ENCODE results near the gene PPP4R3B. TPM values are rescaled to one million over a fixed set of nuclear protein-coding genes. Genes with fewer than 3 reads are reported as not detected.

Gene PPP4R3B
- total and polyA plus RNA-seq, 2 of the 8 experiments (the other 6 are each of a cell fraction or from before 2014, with no cell fraction given) = 8.5 to 39.1 TPM

GRCh38 chr2:55502590-55503141, 114.8 kb downstream of the PPP4R3B start:
- Histone ChIP-seq H2AFZ (ENCODE audit: low read length) (0 out of 2 replicates have a peak overlapping the region, but pooled peaks have one; percentile 11), H3K18ac (ENCODE audit: extremely low read depth, low read length) (no peak overlapping the region), H3K56ac (replicated peaks; ENCODE audit: insufficient read length, low read depth, low read length) (no peak overlapping the region), H3K14ac (ENCODE audit: insufficient read length) (no peak overlapping the region), H3K4me2 (ENCODE audit: insufficient read depth in 1 of 2, low read depth in 2 of 2, low read length in 2 of 2) (no peak overlapping the region), H2BK5ac (ENCODE audit: low read depth, low read length) (no peak overlapping the region), H3K9me3 (ENCODE audit: insufficient read depth in 2 of 2, low read depth in 1 of 2, low read length in 1 of 2) (no peaks in the 10 kb centered on the region), H3K9ac (replicated peaks in 1 of 4; ENCODE audit: extremely low read depth in 1 of 4, low read depth in 3 of 4, low read length in 3 of 4) (no peak overlapping the region), H2BK12ac (ENCODE audit: low read depth, low read length) (no peak overlapping the region), H4K91ac (replicated peaks; ENCODE audit: insufficient read length, low read length) (no peak overlapping the region), H2BK120ac (replicated peaks; ENCODE audit: low read depth, low read length) (no peak overlapping the region), H3K27me3 (replicated peaks in 1 of 4; ENCODE audit: control insufficient read depth in 3 of 4, extremely low read depth in 1 of 4, insufficient read depth in 3 of 4, low read length in 3 of 4) (no peaks in the 10 kb centered on the region), H4K20me1 (replicated peaks in 1 of 2; ENCODE audit: control insufficient read depth in 1 of 2, insufficient read depth in 2 of 2, low read length in 2 of 2) (no peaks in the 10 kb centered on the region), H3K4me1 (replicated peaks in 1 of 4; ENCODE audit: control insufficient read depth in 3 of 4, insufficient read depth in 4 of 4, low read length in 3 of 4) (no peaks in the 10 kb centered on the region), H4K5ac (ENCODE audit: insufficient read length, low read depth, low read length) (no peak overlapping the region), H2AK5ac (ENCODE audit: low read depth, low read length) (no peak overlapping the region), H3K79me2 (ENCODE audit: control insufficient read depth in 1 of 2, insufficient read depth in 2 of 2, low read length in 2 of 2) (no peaks in the 10 kb centered on the region), H3K27ac (ENCODE audit: low read depth, low read length) (no peak overlapping the region), H3K4me3 (ENCODE audit: extremely low read depth in 1 of 4, insufficient read depth in 2 of 4, low read depth in 3 of 4, low read length in 4 of 4) (no peak overlapping the region), H3K4ac (replicated peaks; ENCODE audit: insufficient read length, low read depth, low read length) (no peak overlapping the region), H2BK20ac (ENCODE audit: low read length) (no peak overlapping the region), H3K36me3 (ENCODE audit: control insufficient read depth in 2 of 4, insufficient read depth in 4 of 4, low read length in 3 of 4) (no peaks in the 10 kb centered on the region), H2BK15ac (ENCODE audit: low read length) (no peak overlapping the region), H3K23me2 (ENCODE audit: low read depth, low read length) (no peaks in the 10 kb centered on the region), H3K23ac (ENCODE audit: insufficient read length) (no peak overlapping the region), H3K79me1 (ENCODE audit: low read depth, low read length) (no peaks in the 10 kb centered on the region), H4K8ac (ENCODE audit: extremely low read depth, insufficient read depth, low read length) (no peak overlapping the region)
- 87% methylated on average over 9 of the region's 9 CpGs; no CpG with 5 or more reads in 1 of the 2 experiments for WGBS, 2 experiments (ENCODE audit: extremely low coverage in 1 of 2, insufficient coverage in 1 of 2, insufficient read length in 1 of 2, insufficient replicate concordance in 2 of 2, low coverage in 1 of 2, low lambda C conversion rate in 2 of 2, missing lambda C conversion rate in 1 of 2)
- DNase-seq (ENCODE audit: low read depth in 1 of 2, low spot score in 2 of 2) = no peak
- POLR2A ChIA-PET (ENCODE audit: partially characterized antibody) = no interaction called here
- FAIRE-seq = no peak
- CTCF ChIA-PET (ENCODE audit: partially characterized antibody) = interaction anchor here (1.0 to 2.8 kb wide), 2 partner anchors 10 to 71 kb away, joined by 3 to 7 read pairs; no protein-coding TSS in a partner anchor
- no peak for TF ChIP-seq POLR2AphosphoS5 (IDR thresholded peaks at IDR 0.05; ENCODE audit: low read depth, low read length)
- TF ChIP-seq KDM4A (IDR thresholded peaks at IDR 0.05; ENCODE audit: low read depth, low read length, severe bottlenecking) = no peak
- no peak for TF ChIP-seq KDM5A (IDR thresholded peaks at IDR 0.05; ENCODE audit: low read length)
- no peak for TF ChIP-seq EGR1 (IDR thresholded peaks at IDR 0.05; ENCODE audit: borderline replicate concordance, low read depth, low read length)
- TF ChIP-seq SP1 (IDR thresholded peaks at IDR 0.05; ENCODE audit: low read depth, low read length) = no peak
- TF ChIP-seq HDAC2 (IDR thresholded peaks at IDR 0.05; ENCODE audit: borderline replicate concordance in 1 of 2, low read depth in 2 of 2, low read length in 2 of 2) = no peak
- TF ChIP-seq RAD21 (IDR thresholded peaks at IDR 0.05 in 1 of 2, conservative IDR thresholded peaks at IDR 0.05 in 1 of 2; ENCODE audit: low read depth in 2 of 2, low read length in 2 of 2) = no peak
- no peak for TF ChIP-seq CTBP2 (IDR thresholded peaks at IDR 0.05; ENCODE audit: borderline replicate concordance, insufficient read depth, insufficient read length, low read length)
- TF ChIP-seq SP4 (IDR thresholded peaks at IDR 0.05; ENCODE audit: low read length) = no peak
- no peak for TF ChIP-seq EP300 (IDR thresholded peaks at IDR 0.05; ENCODE audit: borderline replicate concordance in 1 of 2, low read depth in 2 of 2, low read length in 2 of 2)
- no peak for TF ChIP-seq POLR2A (IDR thresholded peaks at IDR 0.05; ENCODE audit: control extremely low read depth in 1 of 2, low read depth in 2 of 2, low read length in 2 of 2)
- TF ChIP-seq POU5F1 (IDR thresholded peaks at IDR 0.05; ENCODE audit: low read depth, low read length) = no peak
- TF ChIP-seq JUN (IDR thresholded peaks at IDR 0.05; ENCODE audit: low read depth, low read length) = no peak
- TF ChIP-seq MAFK (IDR thresholded peaks at IDR 0.05; ENCODE audit: low read depth, low read length) = no peak
